ENCODE results near the gene FOXRED2.

DNA sequence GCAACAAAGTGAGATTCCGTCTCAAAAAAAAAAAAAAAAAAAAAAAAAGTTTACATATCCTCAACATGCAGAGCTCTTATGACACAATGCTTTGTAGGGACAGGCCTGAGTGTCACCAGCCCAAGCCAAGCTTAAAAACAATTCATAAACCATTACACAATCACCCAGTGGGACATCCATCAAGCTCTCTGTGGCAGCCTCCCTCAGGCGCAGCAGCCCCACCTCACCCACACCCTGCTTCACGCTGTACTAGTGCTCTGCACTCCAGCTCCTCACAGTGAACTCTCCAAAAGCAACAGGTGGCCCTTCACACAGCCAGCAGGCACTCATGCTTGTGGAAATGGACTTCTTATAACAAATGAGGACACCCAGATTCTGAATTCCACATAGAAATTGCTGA is 3.5 kb upstream of the FOXRED2 start:
- TF ChIP-seq, protein P1, sequence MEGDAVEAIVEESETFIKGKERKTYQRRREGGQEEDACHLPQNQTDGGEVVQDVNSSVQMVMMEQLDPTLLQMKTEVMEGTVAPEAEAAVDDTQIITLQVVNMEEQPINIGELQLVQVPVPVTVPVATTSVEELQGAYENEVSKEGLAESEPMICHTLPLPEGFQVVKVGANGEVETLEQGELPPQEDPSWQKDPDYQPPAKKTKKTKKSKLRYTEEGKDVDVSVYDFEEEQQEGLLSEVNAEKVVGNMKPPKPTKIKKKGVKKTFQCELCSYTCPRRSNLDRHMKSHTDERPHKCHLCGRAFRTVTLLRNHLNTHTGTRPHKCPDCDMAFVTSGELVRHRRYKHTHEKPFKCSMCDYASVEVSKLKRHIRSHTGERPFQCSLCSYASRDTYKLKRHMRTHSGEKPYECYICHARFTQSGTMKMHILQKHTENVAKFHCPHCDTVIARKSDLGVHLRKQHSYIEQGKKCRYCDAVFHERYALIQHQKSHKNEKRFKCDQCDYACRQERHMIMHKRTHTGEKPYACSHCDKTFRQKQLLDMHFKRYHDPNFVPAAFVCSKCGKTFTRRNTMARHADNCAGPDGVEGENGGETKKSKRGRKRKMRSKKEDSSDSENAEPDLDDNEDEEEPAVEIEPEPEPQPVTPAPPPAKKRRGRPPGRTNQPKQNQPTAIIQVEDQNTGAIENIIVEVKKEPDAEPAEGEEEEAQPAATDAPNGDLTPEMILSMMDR (conservative IDR thresholded peaks at IDR 0.05; ENCODE audit: low read depth in 2 of 2) = no peak
- TF ChIP-seq, protein P2, sequence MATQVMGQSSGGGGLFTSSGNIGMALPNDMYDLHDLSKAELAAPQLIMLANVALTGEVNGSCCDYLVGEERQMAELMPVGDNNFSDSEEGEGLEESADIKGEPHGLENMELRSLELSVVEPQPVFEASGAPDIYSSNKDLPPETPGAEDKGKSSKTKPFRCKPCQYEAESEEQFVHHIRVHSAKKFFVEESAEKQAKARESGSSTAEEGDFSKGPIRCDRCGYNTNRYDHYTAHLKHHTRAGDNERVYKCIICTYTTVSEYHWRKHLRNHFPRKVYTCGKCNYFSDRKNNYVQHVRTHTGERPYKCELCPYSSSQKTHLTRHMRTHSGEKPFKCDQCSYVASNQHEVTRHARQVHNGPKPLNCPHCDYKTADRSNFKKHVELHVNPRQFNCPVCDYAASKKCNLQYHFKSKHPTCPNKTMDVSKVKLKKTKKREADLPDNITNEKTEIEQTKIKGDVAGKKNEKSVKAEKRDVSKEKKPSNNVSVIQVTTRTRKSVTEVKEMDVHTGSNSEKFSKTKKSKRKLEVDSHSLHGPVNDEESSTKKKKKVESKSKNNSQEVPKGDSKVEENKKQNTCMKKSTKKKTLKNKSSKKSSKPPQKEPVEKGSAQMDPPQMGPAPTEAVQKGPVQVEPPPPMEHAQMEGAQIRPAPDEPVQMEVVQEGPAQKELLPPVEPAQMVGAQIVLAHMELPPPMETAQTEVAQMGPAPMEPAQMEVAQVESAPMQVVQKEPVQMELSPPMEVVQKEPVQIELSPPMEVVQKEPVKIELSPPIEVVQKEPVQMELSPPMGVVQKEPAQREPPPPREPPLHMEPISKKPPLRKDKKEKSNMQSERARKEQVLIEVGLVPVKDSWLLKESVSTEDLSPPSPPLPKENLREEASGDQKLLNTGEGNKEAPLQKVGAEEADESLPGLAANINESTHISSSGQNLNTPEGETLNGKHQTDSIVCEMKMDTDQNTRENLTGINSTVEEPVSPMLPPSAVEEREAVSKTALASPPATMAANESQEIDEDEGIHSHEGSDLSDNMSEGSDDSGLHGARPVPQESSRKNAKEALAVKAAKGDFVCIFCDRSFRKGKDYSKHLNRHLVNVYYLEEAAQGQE (IDR thresholded peaks at IDR 0.05; ENCODE audit: unreplicated experiment) = no peak
- no peak for TF ChIP-seq EZH2phosphoT487 (IDR thresholded peaks at IDR 0.05; ENCODE audit: unreplicated experiment)
- no peak for TF ChIP-seq EZH2 (IDR thresholded peaks at IDR 0.05; ENCODE audit: low read depth, unreplicated experiment)
- TF ChIP-seq POLR2AphosphoS5 (IDR thresholded peaks at IDR 0.05; ENCODE audit: low read depth) = no peak
- TF ChIP-seq, protein P3, sequence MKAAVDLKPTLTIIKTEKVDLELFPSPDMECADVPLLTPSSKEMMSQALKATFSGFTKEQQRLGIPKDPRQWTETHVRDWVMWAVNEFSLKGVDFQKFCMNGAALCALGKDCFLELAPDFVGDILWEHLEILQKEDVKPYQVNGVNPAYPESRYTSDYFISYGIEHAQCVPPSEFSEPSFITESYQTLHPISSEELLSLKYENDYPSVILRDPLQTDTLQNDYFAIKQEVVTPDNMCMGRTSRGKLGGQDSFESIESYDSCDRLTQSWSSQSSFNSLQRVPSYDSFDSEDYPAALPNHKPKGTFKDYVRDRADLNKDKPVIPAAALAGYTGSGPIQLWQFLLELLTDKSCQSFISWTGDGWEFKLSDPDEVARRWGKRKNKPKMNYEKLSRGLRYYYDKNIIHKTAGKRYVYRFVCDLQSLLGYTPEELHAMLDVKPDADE (IDR thresholded peaks at IDR 0.05) = no peak
- no peak for TF ChIP-seq CREB1 (CRISPR knock-in tag; IDR thresholded peaks at IDR 0.05; ENCODE audit: low read depth)
- no peak for TF ChIP-seq JUNB (IDR thresholded peaks at IDR 0.05; ENCODE audit: unreplicated experiment)
- no peak for TF ChIP-seq ZNF114 (CRISPR knock-in tag; IDR thresholded peaks at IDR 0.05)
- TF ChIP-seq ZNF462 (CRISPR knock-in tag; IDR thresholded peaks at IDR 0.05) = no peak
- no peak for TF ChIP-seq NANOG (IDR thresholded peaks at IDR 0.05; ENCODE audit: borderline replicate concordance)

All from GM23338 (cell line).